Gastroesophageal sphincter (tissue), 3 donors: ENCODE measurements around the gene FAM83G.

Source experiments
- EP300 ChIP-seq: sonication (generic); formaldehyde crosslinking; IDR thresholded peaks from one replicate; pipeline ENCODE4 v1.6.1; 2017; ENCODE audit warnings: antibody characterized with exemption, mild to moderate bottlenecking
- POLR2A ChIP-seq, 2 donors: fragments of 450-650 bp; IDR thresholded peaks; one replicate each; pipeline ENCODE4 v1.6.1; 2017; ENCODE audit warnings: antibody characterized with exemption in 2 of 2, mild to moderate bottlenecking in 2 of 2, moderate library complexity in 1 of 2
- POLR2AphosphoS5 ChIP-seq: sonication (generic); formaldehyde crosslinking; IDR thresholded peaks from one replicate; pipeline ENCODE4 v1.6.1; 2017; ENCODE audit warnings: antibody characterized with exemption
- TF ChIP-seq, protein P1 (sequence below), 4 experiments: fragments of 200-600 bp in 2 of 4; fragments of 450-650 bp in 2 of 4; sonication (generic) in 1 of 4; IDR thresholded peaks; one replicate each; pipeline ENCODE4 v1.5.1; 2017 to 2019; ENCODE audit warnings: antibody characterized with exemption in 4 of 4, mild to moderate bottlenecking in 2 of 4, moderate library complexity in 2 of 4

DNA sequence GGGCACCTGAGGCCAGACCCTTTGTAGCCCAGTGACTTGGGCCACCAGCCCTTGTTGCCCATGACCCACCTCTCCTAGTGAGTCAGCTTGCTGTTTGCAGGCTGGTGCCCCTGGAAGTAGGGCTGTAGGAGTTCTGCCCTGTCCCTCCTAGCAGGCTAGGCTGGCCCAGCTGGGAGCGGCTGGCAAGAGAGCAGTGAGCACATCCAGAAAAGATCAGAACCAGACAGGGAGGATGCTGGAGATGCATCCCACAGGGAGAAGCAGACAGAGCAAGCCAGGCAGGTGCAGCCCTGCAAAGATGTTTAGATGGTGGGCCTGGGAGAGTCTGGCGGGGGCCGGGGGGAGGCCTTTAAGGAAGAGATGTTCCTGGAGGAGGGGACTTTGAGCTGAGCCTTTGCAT lies 50.2 kb downstream of the FAM83G start:
- TF ChIP-seq, protein P1, sequence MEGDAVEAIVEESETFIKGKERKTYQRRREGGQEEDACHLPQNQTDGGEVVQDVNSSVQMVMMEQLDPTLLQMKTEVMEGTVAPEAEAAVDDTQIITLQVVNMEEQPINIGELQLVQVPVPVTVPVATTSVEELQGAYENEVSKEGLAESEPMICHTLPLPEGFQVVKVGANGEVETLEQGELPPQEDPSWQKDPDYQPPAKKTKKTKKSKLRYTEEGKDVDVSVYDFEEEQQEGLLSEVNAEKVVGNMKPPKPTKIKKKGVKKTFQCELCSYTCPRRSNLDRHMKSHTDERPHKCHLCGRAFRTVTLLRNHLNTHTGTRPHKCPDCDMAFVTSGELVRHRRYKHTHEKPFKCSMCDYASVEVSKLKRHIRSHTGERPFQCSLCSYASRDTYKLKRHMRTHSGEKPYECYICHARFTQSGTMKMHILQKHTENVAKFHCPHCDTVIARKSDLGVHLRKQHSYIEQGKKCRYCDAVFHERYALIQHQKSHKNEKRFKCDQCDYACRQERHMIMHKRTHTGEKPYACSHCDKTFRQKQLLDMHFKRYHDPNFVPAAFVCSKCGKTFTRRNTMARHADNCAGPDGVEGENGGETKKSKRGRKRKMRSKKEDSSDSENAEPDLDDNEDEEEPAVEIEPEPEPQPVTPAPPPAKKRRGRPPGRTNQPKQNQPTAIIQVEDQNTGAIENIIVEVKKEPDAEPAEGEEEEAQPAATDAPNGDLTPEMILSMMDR (IDR thresholded peaks at IDR 0.05): no peak
- TF ChIP-seq EP300 (no peak), POLR2A (IDR thresholded peaks at IDR 0.05) (no peak), POLR2AphosphoS5 (no peak)
